ENCODE data around the gene UBL7. TPM values are rescaled to one million over a fixed set of nuclear protein-coding genes. Genes with fewer than 3 reads are reported as not detected.

UBL7 gene
- total RNA-seq, 1 donor: 42.7 TPM

GRCh38 chr15:74396146-74396438 lies 64.9 kb downstream of the UBL7 start:
- H3K4me3 ChIP-seq (ENCODE audit: low read depth, low read length): no peak overlapping the region
- no peak for DNase-seq (ENCODE audit: low read depth)
- TF ChIP-seq, protein P1, sequence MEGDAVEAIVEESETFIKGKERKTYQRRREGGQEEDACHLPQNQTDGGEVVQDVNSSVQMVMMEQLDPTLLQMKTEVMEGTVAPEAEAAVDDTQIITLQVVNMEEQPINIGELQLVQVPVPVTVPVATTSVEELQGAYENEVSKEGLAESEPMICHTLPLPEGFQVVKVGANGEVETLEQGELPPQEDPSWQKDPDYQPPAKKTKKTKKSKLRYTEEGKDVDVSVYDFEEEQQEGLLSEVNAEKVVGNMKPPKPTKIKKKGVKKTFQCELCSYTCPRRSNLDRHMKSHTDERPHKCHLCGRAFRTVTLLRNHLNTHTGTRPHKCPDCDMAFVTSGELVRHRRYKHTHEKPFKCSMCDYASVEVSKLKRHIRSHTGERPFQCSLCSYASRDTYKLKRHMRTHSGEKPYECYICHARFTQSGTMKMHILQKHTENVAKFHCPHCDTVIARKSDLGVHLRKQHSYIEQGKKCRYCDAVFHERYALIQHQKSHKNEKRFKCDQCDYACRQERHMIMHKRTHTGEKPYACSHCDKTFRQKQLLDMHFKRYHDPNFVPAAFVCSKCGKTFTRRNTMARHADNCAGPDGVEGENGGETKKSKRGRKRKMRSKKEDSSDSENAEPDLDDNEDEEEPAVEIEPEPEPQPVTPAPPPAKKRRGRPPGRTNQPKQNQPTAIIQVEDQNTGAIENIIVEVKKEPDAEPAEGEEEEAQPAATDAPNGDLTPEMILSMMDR (IDR thresholded peaks at IDR 0.05; ENCODE audit: insufficient read depth, low read depth, low read length): no peak

Small RNA genes lying within 50 kb of the gene (small RNA-seq; reads per million reads assigned to genes)
- gene MIR6881 (not detected), gene RF00591 (not detected)

Other genes starting within 250 kb of the UBL7 start
- gene CCDC33, start 224.8 kb downstream of the UBL7 start, total RNA-seq: 0.86 and 1.9 TPM in 2 replicates
- 0.64 and 0.86 TPM in 2 replicates for gene CYP11A1, start 93.5 kb downstream of the UBL7 start, total RNA-seq
- gene SEMA7A, start 27.2 kb downstream of the UBL7 start, total RNA-seq: 16.8 and 24.6 TPM in 2 replicates
- 1.9 and 2.6 TPM in 2 replicates for gene ARID3B, start 80.1 kb upstream of the UBL7 start, total RNA-seq
- 33.2 and 38.4 TPM in 2 replicates for gene CLK3, start 154.7 kb upstream of the UBL7 start, total RNA-seq
- 9.7 and 11.7 TPM in 2 replicates for gene EDC3, start 234.9 kb upstream of the UBL7 start, total RNA-seq

Measured in fibroblast of villous mesenchyme (primary cell).